GM23338 (cell line): ENCODE data around the gene PDE4D. TPM values are rescaled to one million over a fixed set of nuclear protein-coding genes. Genes with fewer than 3 reads are reported as not detected.

ENCODE experiments used
- ATAC-seq: fragments of 200-7000 bp; cut with Tn5 transposase; 3 replicates; pipeline ENCODE4 v1.9.1; 2020
- DNase-seq: peaks from one replicate; pipeline ENCODE4 v3.0.0-alpha.2; 2015; ENCODE audit warnings: low spot score
- H2AFZ ChIP-seq: fragments of 200-600 bp; sonication (generic); 2 replicates; pipeline ENCODE4 v1.8.0; 2016; ENCODE audit warnings: antibody characterized with exemption, mild to moderate bottlenecking, moderate library complexity
- H3F3A ChIP-seq: fragments of 200-600 bp; sonication (generic); replicated peaks from 2 replicates; pipeline ENCODE4 v1.8.0; 2017; ENCODE audit warnings: antibody characterized with exemption, mixed run types, low read depth
- H3K27ac ChIP-seq: fragments of 200-600 bp; sonication (generic); 2 replicates; pipeline ENCODE4 v1.6.1; 2016; ENCODE audit warnings: low read depth
- H3K27me3 ChIP-seq: fragments of 200-600 bp; sonication (generic); 2 replicates; pipeline ENCODE4 v1.8.0; 2016; ENCODE audit warnings: mild to moderate bottlenecking, mixed run types, moderate library complexity; ENCODE audit not compliant: insufficient read depth
- H3K36me3 ChIP-seq: fragments of 200-600 bp; sonication (generic); 2 replicates; pipeline ENCODE4 v1.8.0; 2016; ENCODE audit warnings: mild to moderate bottlenecking; ENCODE audit not compliant: insufficient read depth
- H3K4me1 ChIP-seq: fragments of 200-600 bp; sonication (generic); 2 replicates; pipeline ENCODE4 v1.8.0; 2016; ENCODE audit warnings: mild to moderate bottlenecking, moderate library complexity; ENCODE audit not compliant: insufficient read depth
- H3K4me2 ChIP-seq: fragments of 200-600 bp; sonication (generic); 2 replicates; pipeline ENCODE4 v1.7.1; 2017; ENCODE audit warnings: mixed run types
- H3K4me3 ChIP-seq: fragments of 200-600 bp; sonication (generic); 2 replicates; pipeline ENCODE4 v1.6.1; 2016; ENCODE audit warnings: mixed run types
- H3K79me2 ChIP-seq: fragments of 200-600 bp; sonication (generic); replicated peaks from 2 replicates; pipeline ENCODE4 v1.8.0; 2017; ENCODE audit warnings: mild to moderate bottlenecking; ENCODE audit not compliant: insufficient read depth
- H3K9me2 ChIP-seq: fragments of 200-600 bp; sonication (generic); 2 replicates; pipeline ENCODE4 v1.8.0; 2017; ENCODE audit not compliant: insufficient read depth
- H4K20me1 ChIP-seq: fragments of 200-600 bp; sonication (generic); replicated peaks from 2 replicates; pipeline ENCODE4 v1.8.0; 2017; ENCODE audit warnings: mild to moderate bottlenecking; ENCODE audit not compliant: insufficient read depth
- H3K27ac Mint-ChIP-seq: 2 replicates; pipeline ENCODE4 v1.8.0; 2020; ENCODE audit warnings: inconsistent platforms, mild to moderate bottlenecking, moderate library complexity, mixed read lengths
- H3K27me3 Mint-ChIP-seq: 3 replicates; pipeline ENCODE4 v1.8.0; 2022; ENCODE audit warnings: low read depth, mild to moderate bottlenecking, moderate library complexity, mixed read lengths, inconsistent platforms; ENCODE audit not compliant: insufficient read depth, poor library complexity
- H3K36me3 Mint-ChIP-seq: 3 replicates; pipeline ENCODE4 v1.8.0; 2021; ENCODE audit warnings: low read depth, mild to moderate bottlenecking, inconsistent platforms, moderate library complexity, mixed read lengths
- H3K4me1 Mint-ChIP-seq: 3 replicates; pipeline ENCODE4 v1.8.0; 2020; ENCODE audit warnings: mild to moderate bottlenecking, inconsistent platforms, mixed read lengths
- H3K4me3 Mint-ChIP-seq: 3 replicates; pipeline ENCODE4 v1.8.0; 2021; ENCODE audit warnings: moderate library complexity, mild to moderate bottlenecking, inconsistent platforms, mixed read lengths
- H3K9me3 Mint-ChIP-seq: 3 replicates; pipeline ENCODE4 v1.8.0; 2020; ENCODE audit warnings: moderate library complexity, mild to moderate bottlenecking, inconsistent platforms, mixed read lengths
- EZH2phosphoT487 ChIP-seq: fragments of 200-600 bp; sonication (generic); IDR thresholded peaks from one replicate; pipeline ENCODE4 v1.8.1; 2018; ENCODE audit warnings: antibody characterized with exemption; ENCODE audit not compliant: unreplicated experiment
- JUNB ChIP-seq: IDR thresholded peaks from one replicate; pipeline ENCODE4 v1.6.1; 2016; ENCODE audit warnings: antibody characterized with exemption; ENCODE audit not compliant: unreplicated experiment
- NANOG ChIP-seq: IDR thresholded peaks from 2 replicates; pipeline ENCODE4 v1.6.1; 2016; ENCODE audit warnings: antibody characterized with exemption, borderline replicate concordance
- POLR2AphosphoS5 ChIP-seq: IDR thresholded peaks from 2 replicates; pipeline ENCODE4 v1.6.1; 2016; ENCODE audit warnings: antibody characterized with exemption, low read depth
- STAT1 ChIP-seq: IDR thresholded peaks from one replicate; pipeline ENCODE4 v1.6.1; 2016; ENCODE audit warnings: antibody characterized with exemption; ENCODE audit not compliant: unreplicated experiment
- ZNF114 ChIP-seq: fragments of 250-450 bp; sonication (Bioruptor Pico); IDR thresholded peaks from 2 replicates; pipeline ENCODE4 v1.5.0; 2020; ENCODE audit warnings: mild to moderate bottlenecking, moderate library complexity
- polyA plus RNA-seq: library from polyadenylated mRNA; unstranded; fragments of >200 nt; fragmentation: Nextera tagmentation; extraction: Ambion mirVana; gene quantifications from 2 replicates; pipeline ENCODE4 v1.2.1, GENCODE V29; 2016
- total RNA-seq: library from RNA; depleted of rRNA; stranded (reverse); fragments of >200 nt; shearing (Covaris generic); gene quantifications from 2 replicates; pipeline ENCODE4 v1.2.3, GENCODE V29; 2014
- TF ChIP-seq, protein P1 (sequence below), 2 experiments: fragments of 200-600 bp in 1 of 2; sonication (generic) in 1 of 2; conservative IDR thresholded peaks; 2 replicates each; pipeline versions ENCODE4 v1.5.1 to v1.6.1; 2016 to 2017; ENCODE audit warnings: antibody characterized with exemption in 2 of 2, low read depth in 2 of 2, mild to moderate bottlenecking in 2 of 2, moderate library complexity in 1 of 2
- TF ChIP-seq, protein P2 (sequence below): IDR thresholded peaks from 2 replicates; pipeline ENCODE4 v1.6.1; 2016; ENCODE audit warnings: antibody characterized with exemption

Gene PDE4D
- total and polyA plus RNA-seq, 2 experiments from 2014 or later: 2.1 to 4.7 TPM

GRCh38 chr5:58927181-58927580, 966.3 kb downstream of the PDE4D start:
- peaks cover 2% of the 10 kb centered on the region for H3K27me3 Mint-ChIP-seq

GRCh38 chr5:58926541-58926935, 967.0 kb downstream of the PDE4D start:
- H2AFZ ChIP-seq: no peak overlapping the region
- Mint-ChIP-seq H3K4me3 (no peak overlapping the region), H3K9me3 (no peaks in the 10 kb centered on the region), H3K27ac (no peak overlapping the region), H3K36me3 (no peaks in the 10 kb centered on the region), H3K27me3 (peaks cover 2% of the 10 kb centered on the region), H3K4me1 (peaks cover 40% of the 10 kb centered on the region)
- ATAC-seq (no peak), DNase-seq (no peak)
- H3K4me1 ChIP-seq: peaks cover 38% of the 10 kb centered on the region
- no peaks in the 10 kb centered on the region for H3K36me3 ChIP-seq
- H3K79me2 ChIP-seq: no peaks in the 10 kb centered on the region
- no peaks in the 10 kb centered on the region for H3K9me2 ChIP-seq
- no peak overlapping the region for H3K4me3 ChIP-seq
- H3K27me3 ChIP-seq: no peaks in the 10 kb centered on the region
- H3K4me2 ChIP-seq: peak overlapping the region; percentile 23; the same call in 1 of the 2 replicates
- H4K20me1 ChIP-seq: no peaks in the 10 kb centered on the region
- H3K27ac ChIP-seq: no peak overlapping the region
- no peaks in the 10 kb centered on the region for H3F3A ChIP-seq
- TF ChIP-seq ZNF114 (CRISPR knock-in tag) (no peak), STAT1 (no peak), NANOG (no peak), POLR2AphosphoS5 (no peak)

More at GRCh38 chr5:58927181-58927580, 966.3 kb downstream of the PDE4D start:
- Mint-ChIP-seq H3K27ac (no peak overlapping the region), H3K4me3 (no peak overlapping the region), H3K36me3 (no peaks in the 10 kb centered on the region), H3K9me3 (no peaks in the 10 kb centered on the region), H3K4me1 (peaks cover 40% of the 10 kb centered on the region)
- Histone ChIP-seq H2AFZ (no peak overlapping the region), H3K79me2 (no peaks in the 10 kb centered on the region), H3F3A (no peaks in the 10 kb centered on the region), H4K20me1 (no peaks in the 10 kb centered on the region), H3K4me2 (peak overlapping the region; percentile 17; the same call in 1 of the 2 replicates), H3K4me3 (no peak overlapping the region), H3K27me3 (no peaks in the 10 kb centered on the region), H3K4me1 (peaks cover 38% of the 10 kb centered on the region), H3K27ac (no peak overlapping the region), H3K9me2 (no peaks in the 10 kb centered on the region), H3K36me3 (no peaks in the 10 kb centered on the region)
- DNase-seq (no peak), ATAC-seq (no peak)
- TF ChIP-seq STAT1 (no peak), ZNF114 (CRISPR knock-in tag) (no peak), EZH2phosphoT487 (no peak), JUNB (no peak)
- TF ChIP-seq, protein P1, sequence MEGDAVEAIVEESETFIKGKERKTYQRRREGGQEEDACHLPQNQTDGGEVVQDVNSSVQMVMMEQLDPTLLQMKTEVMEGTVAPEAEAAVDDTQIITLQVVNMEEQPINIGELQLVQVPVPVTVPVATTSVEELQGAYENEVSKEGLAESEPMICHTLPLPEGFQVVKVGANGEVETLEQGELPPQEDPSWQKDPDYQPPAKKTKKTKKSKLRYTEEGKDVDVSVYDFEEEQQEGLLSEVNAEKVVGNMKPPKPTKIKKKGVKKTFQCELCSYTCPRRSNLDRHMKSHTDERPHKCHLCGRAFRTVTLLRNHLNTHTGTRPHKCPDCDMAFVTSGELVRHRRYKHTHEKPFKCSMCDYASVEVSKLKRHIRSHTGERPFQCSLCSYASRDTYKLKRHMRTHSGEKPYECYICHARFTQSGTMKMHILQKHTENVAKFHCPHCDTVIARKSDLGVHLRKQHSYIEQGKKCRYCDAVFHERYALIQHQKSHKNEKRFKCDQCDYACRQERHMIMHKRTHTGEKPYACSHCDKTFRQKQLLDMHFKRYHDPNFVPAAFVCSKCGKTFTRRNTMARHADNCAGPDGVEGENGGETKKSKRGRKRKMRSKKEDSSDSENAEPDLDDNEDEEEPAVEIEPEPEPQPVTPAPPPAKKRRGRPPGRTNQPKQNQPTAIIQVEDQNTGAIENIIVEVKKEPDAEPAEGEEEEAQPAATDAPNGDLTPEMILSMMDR (conservative IDR thresholded peaks at IDR 0.05; ENCODE audit: low read depth in 2 of 2): no peak
- TF ChIP-seq, protein P2, sequence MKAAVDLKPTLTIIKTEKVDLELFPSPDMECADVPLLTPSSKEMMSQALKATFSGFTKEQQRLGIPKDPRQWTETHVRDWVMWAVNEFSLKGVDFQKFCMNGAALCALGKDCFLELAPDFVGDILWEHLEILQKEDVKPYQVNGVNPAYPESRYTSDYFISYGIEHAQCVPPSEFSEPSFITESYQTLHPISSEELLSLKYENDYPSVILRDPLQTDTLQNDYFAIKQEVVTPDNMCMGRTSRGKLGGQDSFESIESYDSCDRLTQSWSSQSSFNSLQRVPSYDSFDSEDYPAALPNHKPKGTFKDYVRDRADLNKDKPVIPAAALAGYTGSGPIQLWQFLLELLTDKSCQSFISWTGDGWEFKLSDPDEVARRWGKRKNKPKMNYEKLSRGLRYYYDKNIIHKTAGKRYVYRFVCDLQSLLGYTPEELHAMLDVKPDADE: no peak
